T-helper 2 cell (primary cell): ENCODE results near the gene KIF5A.
"Not testable (repeated sequence)": the region's sequence is repeated elsewhere in the genome, so short reads cannot be mapped to it uniquely, and the experiment has no call there.

Source experiments
- DNase-seq, 5 experiments: peaks; one replicate each; pipeline versions ENCODE4 v3.0.0 to v3.0.0-alpha.2; 2012 to 2022

Gene KIF5A

DNA sequence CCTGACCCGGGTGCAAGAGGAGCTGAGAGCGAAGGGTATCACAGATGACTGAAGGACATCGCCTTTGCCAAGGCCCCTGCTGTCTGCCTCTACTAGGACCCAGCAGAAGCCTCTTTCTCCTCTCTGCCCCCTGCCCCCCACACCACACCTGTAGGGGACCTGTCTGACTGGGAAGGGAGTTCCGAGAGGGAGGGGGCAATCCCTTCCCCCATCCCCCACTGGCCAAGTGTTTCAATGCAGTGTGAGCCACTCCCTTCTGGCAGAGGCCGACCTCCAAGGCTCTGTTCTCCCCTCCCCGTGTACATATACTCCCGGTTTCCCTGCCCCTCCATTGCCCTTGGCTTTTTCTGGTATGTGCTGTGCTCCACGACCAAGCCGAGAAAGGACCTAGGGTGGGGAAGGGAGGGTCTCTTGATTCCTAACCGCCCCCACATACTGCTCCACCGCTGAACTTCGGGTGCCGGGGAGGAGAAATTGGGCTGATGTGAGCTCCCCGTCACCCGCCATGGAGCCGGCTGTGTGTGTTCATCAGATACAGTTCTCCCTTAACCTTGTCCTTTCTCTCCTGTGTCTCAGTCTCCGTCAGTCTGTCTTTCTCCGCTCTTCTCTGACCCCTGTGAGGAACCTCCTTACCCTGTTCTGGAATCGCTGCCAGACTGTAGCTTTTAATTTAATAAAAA is 59.4 kb downstream of the KIF5A start:
- no peak for DNase-seq

DNA sequence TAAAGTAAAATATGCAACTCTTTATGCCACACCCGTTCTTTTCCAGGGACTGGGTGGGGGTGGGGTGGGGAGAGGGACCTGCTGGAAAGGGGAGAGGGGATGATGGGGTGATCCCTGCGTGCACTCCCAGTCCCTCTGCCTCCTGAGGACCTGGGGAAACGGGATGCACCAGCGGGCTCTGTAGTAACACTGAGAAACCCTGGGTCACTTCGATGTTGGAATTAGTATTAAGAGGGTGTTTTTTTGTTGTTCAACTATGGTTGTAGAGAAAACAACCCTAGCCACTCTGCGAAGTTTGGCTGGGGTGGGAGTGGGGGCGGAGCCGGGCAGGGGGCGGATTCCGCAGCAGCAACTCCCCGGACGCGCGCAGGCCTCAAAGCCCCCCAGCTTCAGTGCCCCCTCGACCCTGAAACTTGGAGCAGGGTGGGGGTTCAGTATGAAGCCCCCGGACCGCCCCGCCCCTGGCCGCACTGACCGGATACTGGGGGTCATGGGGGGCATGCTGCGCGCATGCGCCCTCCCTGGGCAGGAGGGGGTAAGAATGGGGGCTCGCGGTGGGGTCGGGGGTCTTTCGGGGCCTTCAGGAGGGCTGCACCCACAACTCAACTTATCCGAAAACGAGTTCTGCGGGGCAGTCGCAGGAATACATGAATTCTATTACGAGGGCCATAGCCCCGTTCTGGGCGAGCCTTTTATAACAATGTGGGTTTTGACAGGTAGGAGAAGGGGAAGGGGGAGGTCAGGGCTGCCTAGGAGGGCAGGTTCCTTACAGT is 60.1 kb downstream of the KIF5A start:
- no peak for DNase-seq

DNA sequence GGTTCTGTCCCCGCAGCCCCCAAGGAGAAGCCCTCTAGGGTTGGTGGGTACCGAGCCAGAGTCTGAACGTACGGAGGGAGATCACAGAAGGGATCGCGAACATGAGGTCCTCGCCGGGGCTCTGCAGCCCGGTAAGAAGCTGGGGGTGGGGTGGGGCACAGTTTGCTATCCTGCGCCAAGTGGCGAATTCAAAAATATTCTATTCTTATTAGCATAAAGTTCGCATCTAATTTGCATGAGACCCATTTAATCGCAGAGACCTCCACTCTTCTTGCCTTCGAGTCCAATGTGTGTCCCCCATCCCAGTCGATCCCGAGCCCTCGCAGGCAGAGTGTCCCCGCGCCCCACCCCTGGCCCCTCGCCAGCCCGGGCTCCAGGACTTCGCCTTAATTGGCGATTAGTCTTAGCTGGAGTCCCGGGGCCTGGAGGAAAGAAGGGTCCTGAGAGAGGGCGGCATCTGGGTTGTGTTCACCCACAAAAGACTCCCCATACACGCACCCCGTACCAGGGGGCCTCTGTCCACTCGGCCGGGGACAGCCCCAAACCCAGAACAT is 60.8 kb downstream of the KIF5A start:
- no peak for DNase-seq

GRCh38 chr12:57611108-57611826 is 61.4 kb downstream of the KIF5A start, which contains the start of gene ARHGEF25:
TSS of gene ARHGEF25 (plus strand) at chr12:57611435. CDS start at chr12:57611895, 460 bp downstream.
- peak in 3 of 5 experiments; percentile 31 to 62 (median 33) for DNase-seq

- no peak for DNase-seq
Measured at GRCh38 chr12:57611827-57612710, 62.2 kb downstream of the KIF5A start.

GRCh38 chr12:57612711-57613426 is 63.0 kb downstream of the KIF5A start:
- DNase-seq = no peak

GRCh38 chr12:57613427-57614109 is 63.7 kb downstream of the KIF5A start:
- DNase-seq = no peak

DNA sequence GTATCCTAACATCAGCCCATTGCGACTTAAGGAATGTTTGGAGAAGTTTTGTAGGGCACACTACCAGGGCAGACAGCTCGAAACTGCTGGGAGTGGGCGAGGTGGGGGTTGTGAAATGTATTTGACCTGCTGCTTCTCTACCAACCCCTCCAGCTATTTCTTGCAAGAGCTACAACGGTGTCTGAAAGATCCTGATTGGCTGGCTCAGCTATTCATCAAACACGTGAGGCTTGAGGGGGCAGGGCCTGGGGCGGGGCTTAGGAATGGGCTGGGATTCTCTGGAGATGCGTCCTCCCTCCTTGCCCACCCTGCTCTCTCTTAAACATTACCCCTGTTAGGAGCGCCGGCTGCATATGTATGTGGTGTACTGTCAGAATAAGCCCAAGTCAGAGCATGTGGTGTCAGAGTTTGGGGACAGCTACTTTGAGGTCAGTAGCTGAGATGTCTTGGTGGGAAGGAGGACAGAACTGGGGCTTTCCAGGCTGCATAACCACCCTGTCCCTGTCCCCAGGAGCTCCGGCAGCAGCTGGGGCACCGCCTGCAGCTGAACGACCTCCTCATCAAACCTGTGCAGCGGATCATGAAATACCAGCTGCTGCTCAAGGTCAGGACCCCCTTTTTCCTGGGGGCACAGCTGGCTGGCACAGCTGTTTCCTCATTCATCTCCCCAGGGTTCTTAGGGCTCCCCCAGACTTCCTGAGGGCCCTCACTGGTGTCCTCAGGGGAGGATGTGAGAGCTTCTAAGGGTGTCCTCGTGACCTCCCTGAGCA is 64.5 kb downstream of the KIF5A start:
- DNase-seq = peak in 1 of 5 experiments; percentile 30

- DNase-seq = no peak
Measured at GRCh38 chr12:57614948-57615500, 65.2 kb downstream of the KIF5A start.

- no peak for DNase-seq
Measured at GRCh38 chr12:57615637-57616036, 65.8 kb downstream of the KIF5A start.

GRCh38 chr12:57616383-57617101 is 66.7 kb downstream of the KIF5A start:
- DNase-seq = no peak

DNA sequence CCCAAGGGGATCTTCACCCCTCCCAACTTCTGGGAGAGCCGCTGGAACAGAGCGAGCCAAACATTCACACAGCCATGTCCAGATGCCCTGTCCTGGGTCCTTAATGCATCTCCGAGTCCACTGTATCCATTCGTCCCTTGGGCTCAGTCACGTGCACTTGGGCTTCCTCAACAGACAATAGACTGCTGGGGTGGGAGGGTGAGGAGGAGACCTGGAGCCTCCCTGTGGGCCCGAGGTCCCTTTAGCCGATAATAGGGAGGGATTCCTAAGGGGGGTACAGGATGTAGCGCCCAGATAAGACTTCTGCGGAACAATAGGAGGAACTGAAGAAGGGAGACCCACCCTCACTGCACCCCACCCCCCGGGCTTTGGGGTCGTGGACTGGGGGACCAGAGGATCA is 68.1 kb downstream of the KIF5A start:
- no peak for DNase-seq

- DNase-seq = not testable (repeated sequence)
Measured at GRCh38 chr12:57618431-57618830, 68.6 kb downstream of the KIF5A start.

- no peak for DNase-seq
Measured at GRCh38 chr12:57618966-57619433, 69.2 kb downstream of the KIF5A start.

DNA sequence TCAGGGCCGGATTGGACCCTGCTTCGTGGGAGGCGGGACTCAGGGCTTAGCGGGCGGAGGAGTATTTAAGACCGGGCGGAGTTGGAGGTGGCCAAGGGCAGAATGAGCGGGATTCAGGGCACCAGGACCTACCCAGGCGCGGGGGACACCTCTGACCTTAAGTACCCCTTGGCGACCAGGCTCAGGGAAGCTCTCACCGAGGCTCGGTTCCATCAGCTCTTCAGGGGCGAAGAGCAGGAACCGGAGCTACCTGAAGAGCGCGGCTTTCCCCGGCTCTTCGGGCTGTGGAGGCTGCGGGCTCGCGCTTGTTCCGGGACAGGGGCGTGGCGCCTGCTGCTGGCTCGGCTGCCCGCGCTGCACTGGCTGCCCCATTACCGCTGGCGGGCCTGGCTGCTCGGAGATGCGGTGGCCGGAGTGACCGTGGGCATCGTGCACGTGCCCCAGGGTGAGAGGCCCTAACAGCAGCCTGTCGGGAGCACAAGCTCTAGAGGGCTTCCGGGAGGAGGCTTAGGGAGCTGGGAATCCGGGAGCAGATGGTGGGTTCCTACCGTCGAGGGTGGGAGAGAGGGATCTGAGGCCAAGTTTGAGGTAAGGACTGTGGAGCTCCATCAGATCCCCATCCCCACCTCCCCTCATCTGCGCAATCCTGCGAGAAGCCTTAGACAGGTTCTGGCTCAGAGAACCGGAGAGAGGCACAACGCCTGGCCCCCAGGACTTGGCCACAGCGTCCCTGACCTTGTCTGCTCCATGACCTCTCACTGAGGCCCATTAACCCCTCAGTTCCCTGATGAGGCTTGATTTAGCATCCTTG is 69.8 kb downstream of the KIF5A start:
- DNase-seq = peak in 1 of 5 experiments; percentile 28

- DNase-seq = no peak
Measured at GRCh38 chr12:57620245-57620935, 70.5 kb downstream of the KIF5A start.

DNA sequence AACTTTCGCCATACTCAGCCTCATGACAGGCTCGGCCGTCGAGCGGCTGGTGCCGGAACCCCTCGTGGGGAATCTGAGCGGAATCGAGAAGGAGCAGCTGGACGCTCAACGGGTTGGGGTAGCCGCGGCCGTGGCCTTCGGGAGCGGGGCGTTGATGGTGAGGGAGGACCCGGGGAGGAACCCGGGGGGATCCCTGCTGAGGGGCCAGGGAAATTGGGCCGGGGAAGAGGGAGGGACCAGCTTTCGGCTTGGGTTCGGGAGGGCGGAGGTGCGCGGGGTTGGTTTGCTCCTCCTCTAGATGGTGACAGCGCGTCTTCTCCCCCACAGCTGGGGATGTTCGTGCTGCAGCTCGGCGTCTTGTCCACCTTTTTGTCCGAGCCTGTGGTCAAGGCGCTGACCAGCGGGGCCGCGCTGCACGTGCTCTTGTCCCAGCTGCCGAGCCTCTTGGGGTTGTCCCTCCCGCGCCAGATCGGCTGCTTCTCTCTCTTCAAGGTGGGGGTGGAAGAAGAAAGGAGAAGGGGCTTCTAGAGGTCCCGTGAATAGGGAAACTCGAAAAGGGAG is 71.2 kb downstream of the KIF5A start:
- DNase-seq = no peak
